Muscle of leg (tissue), 11 donors: ENCODE data around the gene TRIAP1. TPM values are rescaled to one million over a fixed set of nuclear protein-coding genes. Genes with fewer than 3 reads are reported as not detected.

ENCODE experiments used
- DNase-seq: peaks from one replicate; pipeline ENCODE4 v3.0.0; 2013
- H3K27ac ChIP-seq: one replicate; pipeline ENCODE4 v1.5.1; 2013; ENCODE audit warnings: mild to moderate bottlenecking, low read length, control low read depth
- H3K27me3 ChIP-seq: one replicate; pipeline ENCODE4 v1.6.1; 2013; ENCODE audit warnings: low read length; ENCODE audit not compliant: control insufficient read depth, insufficient read depth
- H3K36me3 ChIP-seq: one replicate; pipeline ENCODE4 v1.6.1; 2013; ENCODE audit warnings: low read length; ENCODE audit not compliant: control insufficient read depth, insufficient read depth
- H3K4me1 ChIP-seq: one replicate; pipeline ENCODE4 v1.6.1; 2013; ENCODE audit warnings: low read length; ENCODE audit not compliant: control insufficient read depth, insufficient read depth
- H3K4me3 ChIP-seq: one replicate; pipeline ENCODE4 v1.5.1; 2013; ENCODE audit warnings: low read length, control low read depth
- H3K9me3 ChIP-seq: replicated peaks from 2 replicates; pipeline ENCODE4 v1.6.1; 2013; ENCODE audit warnings: low read depth, low read length; ENCODE audit not compliant: control insufficient read depth
- WGBS: methylation state at CpG from one replicate; pipeline ENCODE4 v1.1.5; 2013; ENCODE audit warnings: missing lambda C conversion rate; ENCODE audit not compliant: insufficient coverage; 5-methylcytosine and 5-hydroxymethylcytosine counted together
- polyA plus RNA-seq, 8 donors: library from polyadenylated mRNA; unstranded; fragments of 120-200 nt; gene quantifications; one replicate each; pipeline versions ENCODE4 v1.2.1 to v1.2.3, GENCODE V29; 2013; ENCODE audit warnings: inconsistent platforms in 1 of 8, low replicate concordance in 1 of 8; ENCODE audit not compliant: insufficient read length in 8 of 8, insufficient read depth in 1 of 8
- total RNA-seq: library from RNA; stranded (reverse); fragments of 120-200 nt; gene quantifications from one replicate; pipeline ENCODE4 v1.2.4, GENCODE V29; 2013

The TRIAP1 gene
- total and polyA plus RNA-seq, 9 donors, result 26.6 to 37.7 (median 33.9) TPM

- DNase-seq, result no peak
- H3K27me3 ChIP-seq, result no peaks in the 10 kb centered on the region
- no CpG with 5 or more reads among the region's 7 CpGs for WGBS
- no peak overlapping the region for H3K4me3 ChIP-seq
- H3K27ac ChIP-seq, result no peak overlapping the region
- H3K36me3 ChIP-seq, result peaks cover 27% of the 10 kb centered on the region
- H3K9me3 ChIP-seq, result no peaks in the 10 kb centered on the region
- H3K4me1 ChIP-seq, result no peaks in the 10 kb centered on the region
These were observed 40.0 kb upstream of the TRIAP1 start for GRCh38 chr12:120485961-120486881.

- Histone ChIP-seq H3K9me3 (no peaks in the 10 kb centered on the region), H3K4me1 (no peaks in the 10 kb centered on the region), H3K27me3 (no peaks in the 10 kb centered on the region), H3K27ac (no peak overlapping the region), H3K36me3 (peaks cover 15% of the 10 kb centered on the region), H3K4me3 (no peak overlapping the region)
- no peak for DNase-seq
- 94% methylated on average over 1 of the region's 1 CpG for WGBS
These were observed 37.4 kb upstream of the TRIAP1 start for GRCh38 chr12:120483621-120484020.

GRCh38 chr12:120481022-120481767, 35.0 kb upstream of the TRIAP1 start:
- DNase-seq, result no peak
- Histone ChIP-seq H3K36me3 (peaks cover 12% of the 10 kb centered on the region), H3K27ac (no peak overlapping the region), H3K27me3 (no peaks in the 10 kb centered on the region), H3K4me1 (no peaks in the 10 kb centered on the region), H3K9me3 (no peaks in the 10 kb centered on the region), H3K4me3 (no peak overlapping the region)
- WGBS, result 95% methylated on average over 4 of the region's 9 CpGs

- 71% methylated on average over 1 of the region's 1 CpG for WGBS
- DNase-seq, result no peak
- Histone ChIP-seq H3K27me3 (no peaks in the 10 kb centered on the region), H3K9me3 (no peaks in the 10 kb centered on the region), H3K4me1 (no peaks in the 10 kb centered on the region), H3K36me3 (peaks cover 12% of the 10 kb centered on the region), H3K27ac (no peak overlapping the region), H3K4me3 (no peak overlapping the region)
These were observed 34.0 kb upstream of the TRIAP1 start for GRCh38 chr12:120480211-120480610.

- 100% methylated on average over 1 of the region's 1 CpG for WGBS
- Histone ChIP-seq H3K27ac (no peak overlapping the region), H3K9me3 (no peaks in the 10 kb centered on the region), H3K27me3 (no peaks in the 10 kb centered on the region), H3K36me3 (peaks cover 12% of the 10 kb centered on the region), H3K4me3 (no peak overlapping the region), H3K4me1 (no peaks in the 10 kb centered on the region)
- no peak for DNase-seq
These were observed 33.3 kb upstream of the TRIAP1 start for GRCh38 chr12:120479458-120479857.

- Histone ChIP-seq H3K27ac (no peak overlapping the region), H3K4me1 (no peaks in the 10 kb centered on the region), H3K4me3 (no peak overlapping the region), H3K9me3 (no peaks in the 10 kb centered on the region), H3K27me3 (no peaks in the 10 kb centered on the region), H3K36me3 (no peaks in the 10 kb centered on the region)
- no CpG with 5 or more reads among the region's 1 CpG for WGBS
- DNase-seq, result no peak
These were observed 29.5 kb upstream of the TRIAP1 start for GRCh38 chr12:120475643-120476042.

GRCh38 chr12:120474616-120474960, 28.4 kb upstream of the TRIAP1 start:
- Histone ChIP-seq H3K36me3 (no peaks in the 10 kb centered on the region), H3K27me3 (no peaks in the 10 kb centered on the region), H3K27ac (no peak overlapping the region), H3K4me3 (no peak overlapping the region), H3K9me3 (no peaks in the 10 kb centered on the region), H3K4me1 (peaks cover 5% of the 10 kb centered on the region)
- DNase-seq, result peak; percentile 76
- WGBS, result no CpG with 5 or more reads among the region's 2 CpGs

- Histone ChIP-seq H3K4me3 (no peak overlapping the region), H3K27me3 (no peaks in the 10 kb centered on the region), H3K36me3 (no peaks in the 10 kb centered on the region), H3K27ac (no peak overlapping the region), H3K9me3 (no peaks in the 10 kb centered on the region), H3K4me1 (peaks cover 5% of the 10 kb centered on the region)
- DNase-seq, result no peak
- WGBS, result 59% methylated on average over 3 of the region's 6 CpGs
These were observed 27.8 kb upstream of the TRIAP1 start for GRCh38 chr12:120473807-120474615.

- no peaks in the 10 kb centered on the region for H3K9me3 ChIP-seq
- no peaks in the 10 kb centered on the region for H3K27me3 ChIP-seq
- DNase-seq, result no peak
- H3K4me1 ChIP-seq, result peaks cover 16% of the 10 kb centered on the region
- H3K36me3 ChIP-seq, result no peaks in the 10 kb centered on the region
- no peak overlapping the region for H3K27ac ChIP-seq
- no peak overlapping the region for H3K4me3 ChIP-seq
These were observed 26.3 kb upstream of the TRIAP1 start for GRCh38 chr12:120472521-120472920.
